NCI-H446 (cell line): ENCODE results near the gene TIRAP.

Experiments
- DNase-seq, 2 experiments: peaks; one replicate each; lab custom pipeline; 2025; lab: John Stamatoyannopoulos, UW

TIRAP gene

GRCh38 chr11:126322996-126323395 is 40.1 kb downstream of the TIRAP start:
- no peak for DNase-seq

- no peak for DNase-seq
Observed at GRCh38 chr11:126327281-126328000, 44.5 kb downstream of the TIRAP start.

GRCh38 chr11:126328001-126328390 is 45.1 kb downstream of the TIRAP start:
- DNase-seq: no peak

GRCh38 chr11:126328444-126328843 is 45.6 kb downstream of the TIRAP start:
- no peak for DNase-seq

GRCh38 chr11:126328938-126329643 is 46.2 kb downstream of the TIRAP start:
- no peak for DNase-seq

GRCh38 chr11:126329644-126330211 is 46.8 kb downstream of the TIRAP start:
- DNase-seq: no peak

- DNase-seq: no peak
Observed at GRCh38 chr11:126331286-126331685, 48.4 kb downstream of the TIRAP start.

GRCh38 chr11:126332221-126332711 is 49.4 kb downstream of the TIRAP start:
- DNase-seq: peak; percentile 91 to 95

- peak in 1 of 2 experiments; percentile 60 for DNase-seq
Observed at GRCh38 chr11:126333142-126333541, 50.2 kb downstream of the TIRAP start.

- no peak for DNase-seq
Observed at GRCh38 chr11:126334659-126335462, 52.0 kb downstream of the TIRAP start.

GRCh38 chr11:126335463-126335760 is 52.5 kb downstream of the TIRAP start:
- DNase-seq: no peak

- DNase-seq: no peak
Observed at GRCh38 chr11:126336138-126336541, 53.2 kb downstream of the TIRAP start.

GRCh38 chr11:126336671-126337101 is 53.8 kb downstream of the TIRAP start:
- DNase-seq: no peak

GRCh38 chr11:126337126-126337473 is 54.2 kb downstream of the TIRAP start:
- no peak for DNase-seq

- DNase-seq: no peak
Observed at GRCh38 chr11:126337474-126338241, 54.8 kb downstream of the TIRAP start.

GRCh38 chr11:126338346-126339055 is 55.6 kb downstream of the TIRAP start:
- no peak for DNase-seq

- no peak for DNase-seq
Observed at GRCh38 chr11:126339073-126339862, 56.4 kb downstream of the TIRAP start.

GRCh38 chr11:126339863-126340434 is 57.1 kb downstream of the TIRAP start:
- no peak for DNase-seq

GRCh38 chr11:126340960-126341606 is 58.2 kb downstream of the TIRAP start:
- no peak for DNase-seq
